Hepatocyte (in vitro differentiated cells): Measurements from ENCODE around the gene PTPRU.

ENCODE experiments used
- CTCF ChIP-seq: fragments of 200-600 bp; sonication (generic); IDR thresholded peaks from 2 replicates; pipeline ENCODE4 v1.5.1; 2016; ENCODE audit warnings: antibody characterized with exemption, mild to moderate bottlenecking; ENCODE audit not compliant: poor library complexity
- EZH2 ChIP-seq: fragments of 200-600 bp; sonication (generic); IDR thresholded peaks from 2 replicates; pipeline ENCODE4 v1.6.1; 2016; ENCODE audit warnings: antibody characterized with exemption, mild to moderate bottlenecking, borderline replicate concordance

GRCh38 chr1:29309075-29309474 is 72.8 kb downstream of the PTPRU start:
- TF ChIP-seq CTCF (no peak), EZH2 (no peak)
